Stimulated activated CD4-positive, alpha-beta T cell treated with anti-CD3 and anti-CD28 coated beads, Interleukin-4, amount 100 ng/mL, for 48 hours (primary cell): ENCODE data around the gene HOXA1.

ENCODE experiments used
- DNase-seq, 2 donors: peaks; one replicate each; pipeline ENCODE4 v3.0.0-alpha.2; 2020; ENCODE audit warnings: low read depth in 2 of 2

HOXA1 gene

DNA sequence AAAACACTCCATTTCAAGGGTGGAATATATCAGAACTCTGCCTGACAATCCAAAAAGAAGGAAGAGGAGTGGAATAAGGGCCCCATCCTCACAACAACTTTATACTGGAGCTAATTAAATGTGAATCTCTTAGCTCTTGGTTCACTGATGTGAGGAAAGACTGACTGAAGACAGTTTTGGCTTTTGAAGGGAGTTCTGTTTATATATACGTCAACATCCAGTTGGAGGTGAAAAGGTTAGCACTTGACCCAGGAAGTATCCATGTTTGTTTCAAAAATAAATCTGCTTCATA is 3.0 kb downstream of the HOXA1 start:
- DNase-seq: no peak

DNA sequence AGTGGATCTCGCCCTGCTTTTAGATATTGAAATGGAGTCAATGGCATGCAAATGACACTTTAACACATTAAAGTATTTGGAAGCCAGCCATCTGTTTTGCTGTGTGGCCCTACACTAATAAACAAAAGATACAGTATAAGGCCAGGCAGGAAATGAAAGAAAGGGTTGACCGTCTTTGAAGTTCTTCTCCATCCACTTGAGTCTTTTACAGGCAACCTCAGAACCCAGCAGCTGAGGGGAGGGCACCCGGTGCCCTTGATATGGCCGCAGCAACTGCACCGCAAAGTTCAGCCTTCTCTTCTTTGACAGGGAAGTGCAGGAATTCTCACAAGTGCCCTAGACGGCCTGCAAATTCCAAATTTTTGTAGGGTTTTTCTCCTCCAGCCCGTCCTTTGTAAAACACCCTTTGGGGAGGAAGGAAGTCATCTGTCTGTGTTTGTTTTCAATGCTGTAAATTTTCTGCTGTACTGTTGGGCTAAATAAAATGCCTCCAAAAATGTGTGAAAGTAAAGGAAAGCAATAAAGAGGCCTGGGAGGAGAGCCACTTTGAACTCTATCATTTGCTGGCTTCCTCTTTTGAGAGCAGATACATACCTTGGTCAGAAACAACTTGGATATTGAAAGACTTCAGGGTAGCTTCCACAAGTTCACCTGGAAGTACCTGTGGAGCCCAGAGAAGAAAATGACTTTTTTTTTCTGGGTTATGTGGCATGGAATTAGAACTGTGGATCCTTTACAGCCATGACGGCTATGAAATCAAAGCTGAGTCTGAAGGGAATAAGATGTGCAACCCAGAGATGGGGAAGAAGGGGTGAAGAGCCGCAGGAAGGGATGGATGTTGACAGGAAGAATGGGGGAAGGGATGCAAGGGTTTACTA is 3.6 kb downstream of the HOXA1 start:
- no peak for DNase-seq

DNA sequence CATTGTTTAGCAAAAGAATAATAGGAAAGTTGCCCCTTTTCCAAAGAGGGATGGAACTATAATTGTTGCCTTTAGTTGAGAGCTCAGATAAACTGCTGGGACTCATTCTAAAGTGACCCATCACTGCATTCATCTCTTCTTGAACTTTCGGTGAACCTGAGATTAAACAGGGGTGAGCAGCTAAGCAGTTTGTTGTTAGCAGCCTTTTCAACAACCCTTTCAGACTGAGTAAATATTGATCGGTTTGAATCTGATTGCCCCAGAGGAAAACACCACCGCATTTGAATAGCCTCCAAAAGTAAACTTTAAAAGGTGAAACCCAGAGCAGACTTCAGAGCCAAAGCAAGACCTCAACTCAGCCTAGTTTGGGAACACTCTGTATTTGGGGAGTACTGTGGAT is 4.7 kb downstream of the HOXA1 start:
- DNase-seq: no peak

DNA sequence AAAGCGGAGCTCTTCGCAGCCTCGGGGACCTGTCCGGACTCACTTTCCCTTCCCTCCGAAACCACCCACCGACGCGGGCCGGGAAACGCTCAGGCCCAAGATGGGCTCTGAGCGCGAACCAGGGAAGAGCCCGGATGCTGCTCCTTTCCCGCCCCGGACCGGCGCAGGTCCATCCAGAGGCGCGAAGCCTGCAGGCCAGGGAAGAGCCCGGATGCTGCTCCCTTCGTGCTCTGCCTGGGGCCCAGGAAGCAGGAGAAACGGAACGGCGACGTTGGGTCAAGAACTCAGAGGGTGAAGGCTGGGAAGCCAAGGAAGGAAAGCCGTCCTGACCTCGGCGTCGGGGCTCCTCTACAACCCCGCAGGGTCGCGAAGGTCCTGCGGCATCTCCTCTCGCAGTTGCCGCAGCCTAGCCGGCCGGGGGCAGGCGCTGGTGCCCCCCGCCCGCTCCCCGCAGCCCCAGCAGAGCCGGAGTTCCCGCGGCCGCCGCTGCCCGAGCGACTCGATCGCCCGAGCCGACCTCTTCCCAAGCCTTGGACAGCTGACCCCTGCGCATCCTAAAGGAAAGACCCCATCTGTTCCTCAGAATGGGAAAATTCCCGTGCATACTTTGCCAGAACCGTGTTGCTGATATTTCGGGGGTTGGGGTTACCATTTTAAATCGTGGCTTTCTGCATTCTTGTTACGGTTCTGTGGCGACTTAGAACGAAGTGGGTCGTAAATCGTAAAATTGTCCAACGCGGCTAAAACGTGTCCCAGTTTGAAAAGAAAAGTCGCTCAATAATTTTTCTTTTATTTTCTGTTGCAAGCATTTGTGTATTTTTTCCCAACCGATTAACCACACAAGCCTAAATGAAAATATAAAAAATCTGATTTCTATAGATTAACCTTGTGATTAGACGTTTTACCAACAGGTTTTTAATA is 7.5 kb downstream of the HOXA1 start:
- DNase-seq: no peak

DNA sequence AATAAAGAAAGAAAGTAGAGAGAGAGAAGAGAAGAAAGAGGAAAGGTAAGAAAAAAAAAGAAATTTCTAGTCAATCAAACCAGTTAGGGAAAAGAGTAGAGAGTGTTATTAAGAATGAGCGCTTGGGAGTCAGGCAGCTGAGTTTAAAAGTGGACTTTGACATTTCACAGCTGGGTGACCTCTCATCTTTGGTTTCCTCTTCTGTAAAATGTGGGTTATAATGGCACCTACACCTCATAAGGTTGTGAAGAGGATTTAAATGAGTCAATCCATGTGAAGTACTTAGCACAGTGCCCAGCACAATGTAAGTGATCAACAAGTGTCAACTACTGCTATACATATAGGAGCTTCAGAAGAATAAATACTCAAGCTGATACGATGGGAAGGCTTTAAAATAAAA is 12.2 kb downstream of the HOXA1 start:
- no peak for DNase-seq

DNA sequence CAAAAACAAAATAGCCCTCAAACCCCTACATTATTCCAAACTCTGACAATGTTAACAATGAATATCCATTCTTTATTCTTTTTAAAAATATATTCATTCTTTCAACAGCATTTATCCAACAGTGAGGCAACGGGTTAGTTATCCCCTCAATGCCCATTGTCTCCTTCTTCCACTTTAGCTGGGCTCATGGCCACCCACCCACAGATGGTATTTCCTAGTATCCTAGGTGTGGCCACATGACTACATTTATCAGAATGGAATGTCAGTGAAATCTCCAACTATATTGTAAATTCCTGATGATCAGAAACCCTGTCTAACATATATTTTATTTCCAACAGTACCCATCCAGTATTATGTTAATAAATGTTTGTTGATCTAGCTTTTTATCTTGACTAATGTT is 13.6 kb downstream of the HOXA1 start:
- DNase-seq: no peak

DNA sequence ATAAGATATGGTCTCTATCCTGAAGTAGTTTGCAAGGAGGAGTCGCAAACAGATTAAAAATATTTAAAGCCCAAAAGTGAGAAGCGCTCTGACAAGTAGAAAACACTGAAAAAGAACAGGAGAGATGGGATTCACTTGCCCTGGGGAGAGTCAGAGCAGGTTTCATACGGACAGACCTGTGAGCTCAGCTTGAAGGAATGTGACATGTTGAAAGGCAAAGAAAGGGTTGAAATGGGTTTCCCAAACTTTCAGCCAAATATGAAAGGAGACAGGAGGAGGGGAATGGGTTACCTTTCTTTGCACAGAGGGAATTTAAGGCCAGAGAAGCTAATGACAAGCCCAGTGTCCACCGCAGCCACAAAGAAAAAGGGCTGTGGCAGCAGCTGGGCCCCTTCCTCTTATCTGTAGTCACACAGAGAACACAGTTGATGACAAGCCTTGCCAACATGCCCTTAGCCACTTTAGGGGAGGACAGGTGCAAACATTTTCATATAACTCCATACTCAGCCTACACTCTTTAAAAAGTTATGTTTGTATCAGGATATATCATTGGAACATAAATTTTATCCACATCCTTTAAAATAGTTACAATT is 14.9 kb downstream of the HOXA1 start:
- no peak for DNase-seq

DNA sequence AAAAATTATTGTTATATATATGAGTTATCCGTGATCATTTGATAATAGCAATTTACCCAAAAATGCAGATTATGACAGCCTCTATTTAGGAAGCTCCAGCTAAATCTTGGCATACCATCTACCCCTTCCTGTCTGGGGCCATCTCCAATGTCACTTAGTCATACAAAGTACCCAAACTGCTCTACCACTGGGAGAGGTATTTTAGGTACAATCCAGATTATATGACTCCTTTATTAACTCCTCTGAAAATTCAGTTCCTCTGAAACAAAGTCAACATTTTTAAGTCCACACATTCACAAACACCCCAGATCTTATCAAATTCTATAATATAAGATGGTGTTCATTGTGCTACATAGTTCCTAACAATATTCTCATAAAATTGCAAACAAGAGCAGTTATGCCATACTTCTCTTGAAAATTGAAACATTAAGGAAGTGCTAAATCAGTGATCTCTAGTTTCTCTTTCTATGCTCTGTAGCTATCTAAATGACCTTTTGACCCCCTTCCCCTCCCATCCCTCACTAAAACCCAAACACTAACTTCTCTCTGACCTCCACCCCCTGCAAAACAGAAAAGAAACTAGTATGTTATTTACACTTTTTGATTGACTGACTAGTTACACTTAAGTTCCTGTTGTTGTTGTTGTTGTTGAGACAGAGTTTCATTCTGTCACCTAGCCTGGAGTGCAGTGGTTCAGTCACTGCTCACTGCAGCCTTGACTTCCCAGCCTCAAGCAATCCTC is 16.4 kb downstream of the HOXA1 start:
- no peak for DNase-seq

DNA sequence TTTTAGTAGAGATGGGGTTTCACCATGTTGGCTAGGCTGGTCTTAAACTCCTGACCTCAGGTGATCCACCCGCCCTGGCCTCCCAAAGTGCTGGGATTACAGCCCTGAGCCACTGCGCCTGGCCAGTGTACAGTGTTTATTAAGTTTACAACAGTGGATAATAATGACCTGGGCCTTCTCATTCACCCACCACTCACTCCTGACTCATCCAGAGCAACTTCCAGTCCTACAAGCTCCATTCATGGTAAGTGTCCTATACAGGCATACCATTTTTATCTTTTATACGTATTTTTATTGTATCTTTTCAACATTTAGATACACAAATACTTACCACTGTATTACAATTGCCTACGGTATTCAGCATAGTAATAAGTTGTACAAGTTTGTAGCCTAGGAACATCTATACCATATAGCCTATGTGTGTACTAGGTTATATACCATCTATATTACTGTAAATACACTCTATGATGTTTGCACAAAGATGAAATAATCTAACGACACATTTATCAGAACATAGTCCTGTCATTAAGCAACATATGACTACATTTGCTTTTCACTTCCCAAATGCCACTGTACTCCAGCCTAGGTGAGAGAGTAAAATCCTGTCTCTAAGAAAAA is 17.1 kb downstream of the HOXA1 start:
- no peak for DNase-seq

DNA sequence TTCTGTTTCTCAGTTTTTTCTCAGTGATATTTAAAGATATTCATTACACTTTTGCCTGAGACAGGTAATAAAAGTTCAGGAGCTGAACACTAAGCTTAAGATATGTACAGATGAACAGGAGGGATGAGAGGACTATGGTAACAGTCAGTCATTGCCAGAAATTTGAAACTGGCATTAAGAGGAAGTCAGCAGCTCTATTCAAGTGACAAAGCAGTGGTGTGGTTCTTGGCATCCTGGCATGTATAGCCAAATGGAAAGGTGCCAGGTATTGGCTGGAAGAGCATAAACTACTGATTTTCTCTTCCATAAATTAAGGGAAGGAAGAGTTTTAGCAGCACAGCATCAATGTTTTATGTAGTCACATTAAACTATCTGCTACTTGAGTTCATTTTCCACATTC is 22.7 kb downstream of the HOXA1 start:
- DNase-seq: no peak

DNA sequence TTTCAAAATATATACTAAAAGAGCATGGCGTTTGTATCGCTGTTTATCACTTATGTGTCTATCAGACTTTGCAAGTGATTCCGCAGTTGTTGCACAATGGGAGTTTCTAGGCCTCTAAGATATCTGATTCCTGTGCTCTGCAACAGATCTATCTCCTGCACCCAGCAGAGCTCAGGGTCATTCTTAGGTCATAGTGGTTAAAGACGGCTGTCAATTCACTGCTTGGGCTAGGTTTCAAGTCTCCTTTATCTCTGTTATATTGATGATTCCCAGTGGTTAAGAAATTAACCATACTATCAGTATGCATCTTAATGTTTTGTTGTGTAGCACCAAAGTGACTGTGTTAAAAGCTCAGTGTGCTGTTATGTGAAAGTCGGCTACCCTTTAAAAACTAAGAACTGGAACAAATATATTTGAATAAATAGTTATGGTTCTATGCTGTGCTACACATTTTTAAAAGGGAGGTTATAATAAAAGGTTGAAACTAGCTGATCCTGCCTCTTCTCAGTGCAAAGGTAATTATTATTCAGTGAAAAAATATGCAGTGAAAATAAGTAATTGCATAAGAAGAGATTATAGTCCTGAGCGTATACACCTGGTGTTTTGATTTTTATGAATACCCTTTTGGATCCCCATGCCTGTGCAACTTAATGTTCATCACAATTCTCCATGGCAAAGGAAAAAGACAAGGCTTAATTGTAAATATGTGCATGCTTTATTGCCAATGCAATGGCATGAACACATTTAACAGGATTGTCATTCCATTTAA is 24.0 kb downstream of the HOXA1 start:
- no peak for DNase-seq

DNA sequence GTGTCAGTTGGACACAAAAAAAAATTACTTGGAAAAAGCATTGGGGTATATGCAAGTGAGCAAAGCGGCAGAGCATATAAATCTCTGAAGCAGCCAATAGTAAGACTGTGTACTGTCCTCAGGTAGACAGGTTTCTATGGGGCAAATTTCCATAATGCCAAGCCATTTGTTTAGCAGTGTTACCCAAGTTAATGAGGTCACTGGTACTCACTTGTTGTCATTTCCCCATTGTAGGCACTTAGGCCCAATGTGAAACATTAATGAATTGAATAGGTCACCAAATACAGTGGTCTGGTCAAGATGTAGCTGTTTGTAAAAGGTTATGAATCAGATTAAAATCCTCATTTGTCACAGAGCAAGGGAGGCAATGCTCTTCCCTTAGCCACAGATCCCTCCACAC is 27.5 kb downstream of the HOXA1 start:
- no peak for DNase-seq

DNA sequence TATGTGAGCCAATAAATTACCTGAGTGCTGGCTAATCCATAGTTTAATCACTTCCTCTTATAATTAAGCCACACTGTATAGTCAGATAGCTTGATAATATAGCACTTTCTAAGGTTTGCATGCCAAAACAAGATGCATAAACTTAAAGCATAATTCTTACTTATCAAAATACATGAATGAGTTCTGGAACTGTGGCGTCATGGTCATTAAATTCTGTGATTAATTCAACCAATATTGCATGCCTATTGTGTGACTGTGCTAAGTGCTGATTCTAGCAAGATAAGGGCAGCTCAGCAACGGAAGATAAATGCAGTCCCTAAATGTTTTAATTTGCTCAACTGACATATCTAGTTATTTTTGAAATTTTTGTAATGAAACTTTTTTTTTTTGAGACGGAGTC is 29.7 kb downstream of the HOXA1 start:
- no peak for DNase-seq

DNA sequence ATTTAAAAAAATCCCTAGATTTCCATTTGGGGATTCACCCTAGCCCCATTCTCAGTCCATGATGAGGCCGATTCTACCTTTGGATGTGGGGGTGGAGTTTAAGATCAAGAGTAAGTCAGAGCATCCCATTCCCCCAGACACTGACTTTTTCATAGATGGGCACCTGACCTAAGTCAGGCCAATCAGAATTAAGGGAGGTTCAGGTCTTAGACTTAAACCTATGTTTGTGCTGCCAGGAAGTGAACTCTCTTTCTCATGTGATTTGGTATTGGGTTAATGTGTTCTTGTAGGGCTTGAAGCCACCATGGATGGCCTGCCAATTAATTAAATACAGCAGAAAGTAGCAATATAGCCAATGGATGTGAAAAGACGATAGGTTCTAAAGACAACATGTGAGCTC is 30.1 kb downstream of the HOXA1 start:
- DNase-seq: no peak

DNA sequence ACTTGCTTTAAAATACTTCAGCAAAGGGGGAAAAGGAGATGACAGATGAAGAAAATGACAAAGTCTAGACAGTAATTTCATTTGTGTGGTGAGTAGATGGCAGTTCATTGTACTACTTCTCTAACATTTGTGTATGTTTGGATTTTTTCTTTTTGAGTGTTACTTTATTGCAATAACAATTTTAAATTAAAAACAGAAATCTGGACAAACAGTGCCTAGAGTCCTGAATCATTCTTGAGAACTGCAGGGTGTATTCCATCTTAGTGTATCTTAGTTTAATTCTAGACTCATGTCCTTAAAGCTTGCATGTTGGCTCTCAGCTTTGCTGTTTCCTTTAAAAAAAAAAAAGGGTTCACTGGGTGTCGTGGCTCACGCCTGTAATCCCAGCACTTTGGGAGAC is 31.1 kb downstream of the HOXA1 start:
- DNase-seq: no peak

DNA sequence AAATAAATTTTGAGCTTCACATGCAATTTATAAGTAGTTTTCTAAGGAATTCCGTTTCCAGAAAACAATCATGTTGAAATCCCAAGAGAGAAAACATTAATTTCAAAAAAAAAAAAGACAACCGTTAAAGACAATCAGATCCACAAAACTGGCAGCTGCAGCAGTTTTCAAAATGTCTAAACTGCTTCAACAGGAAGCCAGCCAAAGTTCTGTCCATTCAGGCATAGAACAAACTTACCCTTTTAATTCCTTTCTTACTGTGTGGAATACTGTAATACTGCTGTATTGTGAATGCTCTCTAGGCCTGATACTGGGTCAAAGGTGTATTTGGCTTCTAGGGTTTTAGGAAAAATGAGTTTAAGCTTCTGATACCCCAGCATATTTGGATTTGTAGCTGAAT is 31.6 kb downstream of the HOXA1 start:
- DNase-seq: no peak

DNA sequence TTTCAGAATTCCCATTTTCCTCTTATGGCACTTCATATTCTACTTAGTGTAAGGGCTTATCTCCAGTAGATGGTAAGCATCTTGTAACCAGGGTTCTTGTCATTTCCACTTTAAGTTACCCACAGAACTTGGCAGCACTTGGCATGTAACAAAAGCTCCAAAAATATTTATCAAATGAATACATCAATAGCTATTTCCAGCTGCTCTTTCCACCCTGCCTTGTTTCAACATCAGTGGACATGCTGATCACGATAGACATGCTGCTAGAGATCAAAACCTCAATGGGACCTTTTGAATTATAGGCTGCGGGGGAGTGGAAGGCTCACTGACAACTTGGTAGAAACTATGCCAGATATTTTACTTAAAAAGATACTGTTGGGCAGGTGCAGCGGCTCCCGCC is 32.9 kb downstream of the HOXA1 start:
- DNase-seq: no peak

DNA sequence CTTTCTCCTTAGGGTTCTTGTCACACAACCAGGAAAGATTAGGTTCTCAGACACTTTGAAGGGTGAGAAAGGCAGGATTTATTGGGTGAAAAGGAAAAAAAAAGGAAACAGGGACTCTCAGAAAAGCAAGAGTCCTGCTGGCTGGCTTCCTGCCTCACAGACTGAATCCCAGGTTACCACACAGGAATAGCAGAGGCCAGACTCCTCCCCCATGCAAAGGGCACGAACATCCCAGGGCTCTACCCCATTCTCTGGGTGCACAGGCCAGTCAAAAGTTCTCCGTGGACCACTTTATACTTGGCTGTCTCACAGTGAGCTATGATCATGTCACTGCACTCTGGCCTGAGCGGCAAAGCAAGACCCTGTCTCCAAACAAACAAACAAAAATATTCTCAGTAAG is 42.6 kb downstream of the HOXA1 start:
- no peak for DNase-seq

DNA sequence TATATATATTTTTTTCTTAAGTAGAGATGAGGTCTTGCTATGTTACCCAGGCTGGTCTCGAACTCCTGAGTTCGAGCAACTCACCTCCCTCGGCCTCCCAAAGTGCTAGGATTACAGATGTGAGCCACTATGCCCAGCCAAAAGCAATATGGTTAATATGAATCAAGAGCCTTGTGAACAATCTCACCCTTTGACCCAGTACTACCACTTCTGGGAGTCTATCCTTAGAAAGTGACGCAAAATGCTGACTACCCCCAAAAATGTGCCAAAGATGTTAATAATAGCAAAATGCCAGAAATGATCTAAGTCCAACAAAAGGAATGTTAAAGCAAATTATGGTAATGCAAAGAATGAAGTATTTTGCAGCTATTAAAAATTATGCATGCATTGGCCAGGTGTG is 44.3 kb downstream of the HOXA1 start:
- no peak for DNase-seq

DNA sequence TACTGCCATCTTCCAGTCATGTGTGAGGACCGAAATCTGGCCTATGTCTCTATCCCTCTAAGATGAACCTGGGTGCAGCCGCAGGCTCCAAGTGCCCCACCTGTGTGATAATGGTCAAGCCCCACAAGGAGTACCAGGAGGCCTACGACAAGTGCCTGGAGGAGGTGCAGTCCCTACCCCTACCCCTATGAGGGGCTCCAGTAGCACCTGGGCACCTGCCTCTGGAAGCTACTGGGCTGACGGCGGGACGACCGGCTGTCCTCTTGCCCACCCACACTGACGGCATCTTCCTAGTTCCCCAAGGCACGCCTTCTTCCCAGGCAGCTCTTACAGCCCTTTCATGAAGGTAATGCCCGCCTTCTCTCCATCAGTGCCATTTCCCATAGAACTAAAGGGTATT is 47.4 kb downstream of the HOXA1 start:
- no peak for DNase-seq
